ENCODE data around the gene KEL.

Gene KEL

GRCh38 chr7:142896741-142897379 lies 65.3 kb downstream of the KEL start:
- no peak for DNase-seq

- DNase-seq: no peak
These were observed 66.0 kb downstream of the KEL start for GRCh38 chr7:142896151-142896550.

GRCh38 chr7:142894985-142895593 lies 67.1 kb downstream of the KEL start:
- DNase-seq: no peak

- no peak for DNase-seq
These were observed 67.8 kb downstream of the KEL start for GRCh38 chr7:142894112-142894984.

- DNase-seq: no peak
These were observed 69.2 kb downstream of the KEL start for GRCh38 chr7:142892951-142893350.

- no peak for DNase-seq
These were observed 70.6 kb downstream of the KEL start for GRCh38 chr7:142891490-142892082.

Measured in HCEC 1CT (cell line).